HL-60 (cell line): ENCODE results near the gene IL1B.

ENCODE experiments used
- GABPA ChIP-seq: IDR thresholded peaks from 2 replicates; pipeline ENCODE4 v1.6.1; 2012; ENCODE audit warnings: low read depth
- POLR2AphosphoS5 ChIP-seq: IDR thresholded peaks from 2 replicates; pipeline ENCODE4 v1.6.1; 2012; ENCODE audit warnings: low read depth
- SPI1 ChIP-seq: IDR thresholded peaks from 2 replicates; pipeline ENCODE4 v1.6.1; 2012; ENCODE audit warnings: low read depth, mild to moderate bottlenecking, borderline replicate concordance
- TF ChIP-seq, protein P1 (sequence below): IDR thresholded peaks from one replicate; pipeline ENCODE4 v1.5.1; 2011; ENCODE audit warnings: low read length, control low read depth, inconsistent platforms; ENCODE audit not compliant: insufficient read depth
- TF ChIP-seq, protein P2 (sequence below): IDR thresholded peaks from 2 replicates; pipeline ENCODE4 v1.6.1; 2012; ENCODE audit warnings: low read depth; ENCODE audit not compliant: insufficient replicate concordance

- TF ChIP-seq, protein P1, sequence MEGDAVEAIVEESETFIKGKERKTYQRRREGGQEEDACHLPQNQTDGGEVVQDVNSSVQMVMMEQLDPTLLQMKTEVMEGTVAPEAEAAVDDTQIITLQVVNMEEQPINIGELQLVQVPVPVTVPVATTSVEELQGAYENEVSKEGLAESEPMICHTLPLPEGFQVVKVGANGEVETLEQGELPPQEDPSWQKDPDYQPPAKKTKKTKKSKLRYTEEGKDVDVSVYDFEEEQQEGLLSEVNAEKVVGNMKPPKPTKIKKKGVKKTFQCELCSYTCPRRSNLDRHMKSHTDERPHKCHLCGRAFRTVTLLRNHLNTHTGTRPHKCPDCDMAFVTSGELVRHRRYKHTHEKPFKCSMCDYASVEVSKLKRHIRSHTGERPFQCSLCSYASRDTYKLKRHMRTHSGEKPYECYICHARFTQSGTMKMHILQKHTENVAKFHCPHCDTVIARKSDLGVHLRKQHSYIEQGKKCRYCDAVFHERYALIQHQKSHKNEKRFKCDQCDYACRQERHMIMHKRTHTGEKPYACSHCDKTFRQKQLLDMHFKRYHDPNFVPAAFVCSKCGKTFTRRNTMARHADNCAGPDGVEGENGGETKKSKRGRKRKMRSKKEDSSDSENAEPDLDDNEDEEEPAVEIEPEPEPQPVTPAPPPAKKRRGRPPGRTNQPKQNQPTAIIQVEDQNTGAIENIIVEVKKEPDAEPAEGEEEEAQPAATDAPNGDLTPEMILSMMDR: no peak
- TF ChIP-seq POLR2AphosphoS5 (no peak), SPI1 (peak; percentile 43; the same call in 1 of the 2 replicates), GABPA (no peak)
- TF ChIP-seq, protein P2, sequence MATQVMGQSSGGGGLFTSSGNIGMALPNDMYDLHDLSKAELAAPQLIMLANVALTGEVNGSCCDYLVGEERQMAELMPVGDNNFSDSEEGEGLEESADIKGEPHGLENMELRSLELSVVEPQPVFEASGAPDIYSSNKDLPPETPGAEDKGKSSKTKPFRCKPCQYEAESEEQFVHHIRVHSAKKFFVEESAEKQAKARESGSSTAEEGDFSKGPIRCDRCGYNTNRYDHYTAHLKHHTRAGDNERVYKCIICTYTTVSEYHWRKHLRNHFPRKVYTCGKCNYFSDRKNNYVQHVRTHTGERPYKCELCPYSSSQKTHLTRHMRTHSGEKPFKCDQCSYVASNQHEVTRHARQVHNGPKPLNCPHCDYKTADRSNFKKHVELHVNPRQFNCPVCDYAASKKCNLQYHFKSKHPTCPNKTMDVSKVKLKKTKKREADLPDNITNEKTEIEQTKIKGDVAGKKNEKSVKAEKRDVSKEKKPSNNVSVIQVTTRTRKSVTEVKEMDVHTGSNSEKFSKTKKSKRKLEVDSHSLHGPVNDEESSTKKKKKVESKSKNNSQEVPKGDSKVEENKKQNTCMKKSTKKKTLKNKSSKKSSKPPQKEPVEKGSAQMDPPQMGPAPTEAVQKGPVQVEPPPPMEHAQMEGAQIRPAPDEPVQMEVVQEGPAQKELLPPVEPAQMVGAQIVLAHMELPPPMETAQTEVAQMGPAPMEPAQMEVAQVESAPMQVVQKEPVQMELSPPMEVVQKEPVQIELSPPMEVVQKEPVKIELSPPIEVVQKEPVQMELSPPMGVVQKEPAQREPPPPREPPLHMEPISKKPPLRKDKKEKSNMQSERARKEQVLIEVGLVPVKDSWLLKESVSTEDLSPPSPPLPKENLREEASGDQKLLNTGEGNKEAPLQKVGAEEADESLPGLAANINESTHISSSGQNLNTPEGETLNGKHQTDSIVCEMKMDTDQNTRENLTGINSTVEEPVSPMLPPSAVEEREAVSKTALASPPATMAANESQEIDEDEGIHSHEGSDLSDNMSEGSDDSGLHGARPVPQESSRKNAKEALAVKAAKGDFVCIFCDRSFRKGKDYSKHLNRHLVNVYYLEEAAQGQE: no peak
These were observed 14.9 kb downstream of the IL1B start for GRCh38 chr2:112821682-112822081.
